HuH-7.5 (cell line): ENCODE measurements around the gene STOML2.

ENCODE experiments used
- DNase-seq: peaks from one replicate; pipeline ENCODE4 v3.0.0; 2011; ENCODE audit warnings: low spot score

STOML2 gene

DNA sequence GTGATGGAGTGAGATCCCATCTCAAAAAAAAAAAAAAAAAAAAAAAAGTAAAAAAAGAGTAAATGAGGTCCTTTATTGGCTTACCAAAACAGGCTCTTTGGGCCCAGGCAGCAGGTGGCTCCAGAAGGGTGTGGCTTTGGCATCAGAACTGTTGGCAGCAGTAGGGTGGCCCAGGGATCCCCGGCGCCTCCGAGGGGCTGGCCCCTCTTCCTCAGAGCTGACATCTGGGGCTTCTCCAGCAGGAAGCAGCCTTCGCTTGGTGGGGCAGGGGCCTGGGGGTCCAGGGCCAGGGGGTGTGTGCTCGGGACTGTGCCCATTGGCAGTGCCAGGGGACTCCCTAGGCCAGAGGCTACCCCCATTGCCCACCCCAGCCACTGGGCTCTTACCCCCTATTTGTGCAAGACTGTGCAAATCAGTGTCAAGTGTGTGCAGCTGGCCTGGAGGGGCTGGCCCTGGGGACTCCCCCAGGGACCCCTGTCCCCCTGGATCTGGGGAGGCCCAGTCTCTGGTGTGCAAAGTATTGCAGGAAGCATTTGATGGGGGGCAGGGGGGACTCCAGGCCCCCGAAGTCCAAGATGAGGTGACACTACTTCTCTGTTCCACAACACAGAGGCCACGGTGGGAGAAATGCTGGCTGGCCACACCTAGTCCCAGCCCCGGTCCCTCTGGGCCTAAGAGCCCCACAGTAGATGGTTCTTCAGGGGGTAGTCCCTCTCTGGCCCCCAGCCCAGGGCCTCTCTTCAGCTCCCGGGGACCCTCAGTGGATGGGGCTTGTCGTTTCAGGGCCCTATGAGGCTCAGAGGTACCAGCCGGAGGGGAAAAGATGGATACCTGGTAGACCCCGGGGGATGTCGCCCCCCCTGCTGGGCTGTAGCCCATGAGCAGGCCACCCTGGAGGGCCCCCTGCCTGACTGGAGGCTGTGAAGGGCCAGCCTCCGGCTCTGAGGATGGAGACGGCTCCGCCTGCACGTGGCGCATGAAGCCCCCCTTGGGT lies 4.7 kb upstream of the STOML2 start:
- DNase-seq: no peak

DNA sequence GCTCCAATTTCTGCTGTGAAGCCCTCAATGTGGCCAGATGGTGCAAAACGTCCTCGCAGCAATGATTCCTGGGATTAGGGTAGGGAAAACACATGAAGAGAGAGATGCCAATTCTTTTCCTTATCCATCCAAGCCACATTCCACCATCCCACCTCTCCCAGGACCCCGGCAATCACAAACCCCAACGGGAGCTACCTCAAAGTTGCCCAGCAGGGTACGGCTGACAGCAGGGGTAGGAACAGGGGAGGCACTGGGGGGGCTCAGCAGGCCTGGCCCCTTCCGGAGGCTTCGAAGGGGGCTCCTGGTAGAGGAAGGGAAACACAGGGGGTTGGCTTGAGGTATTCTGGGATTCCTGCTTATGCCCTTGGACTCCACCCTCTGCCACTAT lies 3.4 kb upstream of the STOML2 start:
- no peak for DNase-seq

DNA sequence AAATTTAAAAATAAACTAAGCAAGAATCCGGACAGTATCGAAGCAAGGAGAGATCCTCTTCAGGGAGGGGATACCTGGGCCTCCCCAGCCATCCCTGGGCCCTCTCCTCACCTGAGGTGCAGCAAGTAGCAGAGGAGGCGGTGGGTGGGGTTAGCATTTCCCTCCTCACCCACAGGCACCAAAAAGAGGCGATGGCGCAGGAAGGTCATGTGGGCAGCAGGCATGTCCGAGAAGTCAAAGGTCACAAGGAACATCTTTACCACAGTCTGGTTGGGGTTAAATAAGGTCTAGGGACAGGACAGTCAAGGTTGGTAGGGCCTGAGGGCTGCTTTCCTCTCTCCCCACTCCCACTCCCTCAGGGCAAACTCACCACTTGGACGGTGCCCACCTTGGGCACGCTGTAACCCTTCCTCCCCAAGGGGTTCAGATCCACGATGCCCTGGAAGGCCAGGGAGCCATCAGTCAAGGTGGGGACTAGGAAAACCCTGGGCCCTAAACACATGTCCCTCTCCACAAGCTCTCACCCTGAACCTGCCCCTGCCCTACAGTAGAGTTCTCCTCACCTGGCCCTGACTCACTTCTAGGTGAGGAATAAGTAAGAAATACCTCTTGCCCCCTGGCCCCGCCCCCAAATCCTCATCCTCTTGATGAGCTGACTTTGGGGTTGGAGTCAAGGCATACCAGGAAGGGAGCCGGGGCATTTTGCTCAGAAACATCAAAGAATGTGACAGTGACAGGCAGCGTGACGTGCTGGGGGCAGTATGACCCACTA lies 2.8 kb upstream of the STOML2 start:
- no peak for DNase-seq

DNA sequence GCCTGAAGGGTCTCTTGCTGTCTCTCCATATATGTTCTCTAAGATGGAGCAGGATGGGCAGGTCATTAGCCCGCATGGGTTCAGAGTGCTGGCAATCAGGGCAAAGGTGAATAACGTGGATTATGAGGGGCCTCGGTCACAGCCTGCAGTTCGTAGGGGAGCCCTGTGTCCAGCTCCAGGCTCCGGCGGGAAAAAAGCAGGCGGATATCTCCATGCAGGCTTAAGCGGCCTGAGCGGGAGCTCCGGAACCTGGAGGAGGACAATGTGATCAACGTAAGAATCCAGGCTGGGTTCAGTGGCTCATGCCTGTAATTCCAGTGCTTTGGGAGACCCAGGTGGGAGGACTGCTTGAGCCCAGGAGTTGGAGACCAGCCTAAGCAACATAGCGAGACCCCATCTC lies 2.2 kb upstream of the STOML2 start:
- no peak for DNase-seq

DNA sequence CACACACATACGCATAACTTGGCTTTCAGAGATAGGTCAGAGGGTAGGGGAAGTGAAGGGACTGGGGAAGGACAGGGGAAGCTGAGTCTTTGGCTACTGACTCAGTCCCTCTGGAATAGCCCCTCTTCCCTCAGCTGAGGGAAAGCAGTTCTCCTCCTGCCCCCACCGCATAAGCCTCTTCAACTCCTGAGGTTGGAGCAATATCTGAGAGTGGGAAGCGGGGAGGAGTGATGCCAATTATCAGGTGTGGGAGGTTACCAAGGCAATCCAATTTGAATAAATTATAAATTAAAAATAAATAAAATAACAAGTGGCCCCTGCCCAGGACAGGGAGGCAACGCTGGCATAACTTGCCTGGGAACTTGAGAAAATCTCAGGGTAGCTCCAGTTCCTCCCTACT lies 1.7 kb upstream of the STOML2 start:
- DNase-seq: no peak

DNA sequence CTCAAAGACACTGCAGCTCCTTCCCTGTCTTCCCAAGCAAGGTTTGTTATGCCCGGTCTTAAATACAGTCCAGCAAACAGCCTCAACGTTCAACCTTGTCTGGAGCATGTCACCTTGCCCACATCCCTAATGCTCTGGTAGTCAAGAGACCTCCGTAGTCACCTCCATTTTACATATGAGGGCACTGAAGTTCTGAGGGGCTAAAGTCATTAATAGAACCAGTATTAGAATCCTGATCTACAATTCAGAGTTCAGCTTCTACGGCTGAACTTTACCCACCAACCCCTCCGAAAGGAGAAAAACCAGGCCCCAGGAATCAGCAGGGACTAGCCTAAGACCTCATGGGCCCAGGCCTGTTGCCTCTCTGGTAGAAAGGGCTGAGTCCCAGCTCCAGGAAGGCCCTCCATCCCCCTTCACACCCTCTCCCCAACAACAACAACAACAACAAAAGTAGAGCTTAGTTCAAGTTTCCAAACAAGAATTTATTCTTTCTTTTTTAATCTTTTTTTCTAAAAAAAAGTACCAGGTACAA lies 795 bp upstream of the STOML2 start:
- DNase-seq: no peak

DNA sequence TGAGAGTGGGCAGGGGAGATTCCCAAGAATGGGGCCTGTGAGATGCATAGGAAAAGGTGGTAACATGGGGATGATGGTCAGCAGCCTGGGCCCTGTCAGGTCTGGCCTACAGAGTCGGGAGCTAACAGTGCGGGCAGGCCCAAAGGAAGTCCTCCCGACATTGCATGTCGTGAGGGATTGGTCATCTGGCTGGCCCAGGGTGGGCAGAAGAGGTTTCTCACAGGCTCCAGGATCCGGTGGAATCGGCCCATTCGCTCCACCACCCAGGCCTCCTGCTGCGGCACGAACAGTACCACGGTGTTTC lies 514 bp downstream of the STOML2 start:
- no peak for DNase-seq

DNA sequence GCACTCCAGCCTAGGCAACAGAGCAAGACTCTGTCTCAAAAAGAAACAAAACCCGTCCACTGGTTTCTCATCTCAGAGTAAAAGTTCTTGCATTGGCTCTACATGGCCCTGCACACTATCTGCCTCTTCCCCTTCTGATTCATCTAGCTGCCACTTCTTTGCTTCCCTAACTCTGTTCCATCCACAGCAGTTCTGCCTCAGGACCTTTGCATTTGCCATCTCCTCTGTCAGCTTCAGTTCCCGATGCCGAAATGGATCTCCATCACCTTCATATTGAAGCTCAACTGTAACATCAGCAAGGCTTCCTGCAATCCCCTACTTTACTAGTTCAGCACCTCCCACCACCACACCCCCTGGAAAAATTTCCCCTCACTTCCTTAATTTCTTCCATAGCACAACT lies 5.4 kb downstream of the STOML2 start:
- no peak for DNase-seq

DNA sequence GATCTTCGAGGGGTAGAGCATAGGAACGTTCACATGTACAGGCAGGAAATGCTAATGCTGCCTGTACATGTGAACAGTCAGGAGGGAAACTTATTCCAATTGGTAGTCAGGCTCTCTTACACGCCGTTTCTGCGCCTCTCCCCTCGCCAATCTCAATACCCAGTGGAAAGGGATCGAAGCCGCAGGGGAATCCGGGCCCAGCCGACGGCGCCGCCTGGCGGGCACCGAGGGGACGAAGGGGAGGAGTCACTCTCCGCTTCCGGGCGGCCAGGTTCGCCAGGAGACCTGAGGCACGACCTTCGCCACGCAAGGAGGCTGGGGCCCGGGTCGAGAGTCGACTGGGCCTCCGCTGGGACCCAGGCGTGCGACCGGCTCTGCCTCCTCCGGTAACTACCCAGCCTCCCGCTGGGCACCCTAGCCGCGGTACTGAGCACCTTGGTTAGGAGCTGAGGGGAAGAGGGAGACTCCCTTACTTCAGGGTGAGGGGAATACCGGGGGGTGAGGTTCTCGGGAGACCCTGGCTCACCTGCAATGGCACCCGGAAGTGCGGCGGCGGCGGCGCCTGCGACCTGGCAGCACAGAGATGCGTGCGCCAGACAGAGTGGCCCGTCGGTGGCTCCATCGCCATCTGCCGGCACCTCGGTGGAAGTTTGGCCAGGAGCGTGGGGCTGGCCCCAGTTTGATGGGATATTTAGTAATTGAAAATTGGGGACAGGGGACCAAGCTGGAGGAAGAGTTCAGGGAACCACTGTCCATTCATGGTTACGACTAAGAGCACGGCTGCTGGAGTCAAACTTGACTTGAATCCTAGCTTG lies 6.7 kb downstream of the STOML2 start, which contains the start of gene PIGO:
Gene PIGO (minus strand): TSS at position 557 of the 815 bp plus-strand sequence. CDS start 1,026 bp downstream, outside the sequence.
- DNase-seq: peak; percentile 89

DNA sequence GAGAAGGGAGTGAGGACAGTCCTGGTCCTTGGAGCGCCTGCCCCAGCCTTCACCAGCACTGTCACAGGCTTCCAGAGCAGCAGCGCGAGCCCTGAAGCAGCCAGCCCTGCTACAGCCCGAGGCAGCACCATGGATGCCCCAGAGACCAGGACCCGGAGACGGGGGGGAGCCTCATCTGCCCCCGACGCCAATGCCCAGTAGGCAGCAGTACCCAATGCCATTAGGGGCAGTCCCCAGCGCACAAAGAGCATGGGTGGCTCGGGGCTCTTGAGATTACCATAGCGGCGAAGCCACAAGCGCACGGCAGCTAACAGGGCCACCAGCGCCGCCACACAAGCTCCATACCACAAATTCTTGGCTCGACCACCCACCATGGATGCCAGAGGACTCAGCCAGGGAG lies 11.4 kb downstream of the STOML2 start:
- no peak for DNase-seq

DNA sequence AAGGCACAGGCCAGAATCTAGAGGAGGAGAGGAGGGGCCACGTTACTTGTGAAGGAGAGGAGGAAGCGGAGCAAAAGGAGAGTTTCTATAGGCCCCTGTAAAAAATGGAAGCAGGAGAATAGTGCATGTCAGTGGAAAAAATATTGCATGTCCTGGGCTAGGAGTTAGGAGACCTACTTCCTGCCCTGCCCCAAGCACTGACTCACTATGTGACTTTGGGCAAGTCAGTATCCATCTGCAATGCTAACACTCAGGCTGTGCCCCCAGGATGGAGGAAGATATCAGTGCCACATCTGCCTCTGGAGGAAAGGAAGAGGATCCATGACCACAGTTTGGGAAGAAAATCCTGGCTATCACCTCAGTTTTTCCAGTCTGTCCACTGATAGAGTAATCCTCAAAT lies 13.5 kb downstream of the STOML2 start:
- no peak for DNase-seq

DNA sequence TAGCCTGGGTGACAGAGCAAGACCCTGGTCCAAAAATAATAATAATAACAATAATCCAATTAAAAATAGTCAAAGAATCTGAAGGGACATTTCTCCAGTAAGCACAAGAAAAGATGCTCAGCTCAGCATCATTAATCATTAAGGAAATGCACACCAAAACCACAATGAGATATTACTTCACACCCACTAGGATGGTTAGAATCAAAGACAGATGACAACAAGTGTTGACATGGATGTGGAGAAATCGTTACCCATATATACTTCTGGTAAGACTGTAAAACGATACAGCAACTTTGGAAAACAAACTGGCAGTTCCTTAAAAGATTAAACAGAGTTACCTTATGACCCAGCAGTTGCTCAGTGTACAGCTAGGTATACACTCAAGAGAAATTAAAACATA lies 17.9 kb downstream of the STOML2 start:
- DNase-seq: no peak

DNA sequence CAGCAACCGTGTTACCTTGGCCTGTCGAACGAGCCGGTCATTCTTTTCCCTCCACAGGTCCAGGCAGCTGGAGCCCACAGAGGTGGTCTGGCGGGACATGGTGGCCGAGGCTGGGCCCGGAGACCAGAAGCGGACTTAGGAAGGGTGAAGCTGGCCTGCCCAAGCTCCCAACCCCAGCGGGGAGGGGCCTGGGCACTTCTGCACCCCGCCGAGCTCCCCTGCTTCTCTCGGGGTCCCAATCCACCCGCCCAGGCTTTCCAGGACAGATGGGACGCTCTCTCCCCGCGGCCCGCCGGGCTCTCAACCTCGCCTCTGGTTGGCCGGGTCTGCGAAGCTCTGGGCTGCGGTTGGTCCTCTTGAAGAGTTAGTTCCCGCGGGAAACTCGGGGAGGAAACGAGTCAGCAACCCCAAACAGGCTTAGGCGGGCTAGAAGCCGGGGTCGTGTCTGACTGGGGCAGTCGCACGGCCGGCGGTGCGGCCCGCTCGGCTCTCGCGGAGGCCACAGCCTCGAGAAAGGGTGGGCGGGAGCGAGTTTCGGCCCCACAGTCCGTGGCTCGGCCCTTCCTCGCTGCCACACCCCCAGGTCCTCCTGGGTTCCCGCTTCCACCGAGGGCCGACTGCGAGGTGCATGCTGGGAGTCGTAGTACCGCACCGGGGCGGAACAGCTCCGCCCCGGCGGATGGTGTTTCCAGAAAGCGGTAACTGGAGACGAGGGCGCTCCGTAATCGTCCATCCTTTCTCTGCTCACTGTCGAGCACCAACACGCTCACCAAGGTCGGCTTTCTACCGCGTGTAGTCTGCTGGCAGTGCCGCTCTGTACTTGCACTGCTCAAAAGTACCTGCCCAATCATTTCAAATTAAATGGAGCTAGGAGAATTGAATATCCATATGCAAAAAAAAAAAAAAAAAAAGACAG lies 23.2 kb downstream of the STOML2 start, which contains the start of gene FANCG:
Gene FANCG (minus strand): TSS at position 517 of the 916 bp plus-strand sequence. CDS start 418 bp downstream, at position 99.
- peak; percentile 89 for DNase-seq

DNA sequence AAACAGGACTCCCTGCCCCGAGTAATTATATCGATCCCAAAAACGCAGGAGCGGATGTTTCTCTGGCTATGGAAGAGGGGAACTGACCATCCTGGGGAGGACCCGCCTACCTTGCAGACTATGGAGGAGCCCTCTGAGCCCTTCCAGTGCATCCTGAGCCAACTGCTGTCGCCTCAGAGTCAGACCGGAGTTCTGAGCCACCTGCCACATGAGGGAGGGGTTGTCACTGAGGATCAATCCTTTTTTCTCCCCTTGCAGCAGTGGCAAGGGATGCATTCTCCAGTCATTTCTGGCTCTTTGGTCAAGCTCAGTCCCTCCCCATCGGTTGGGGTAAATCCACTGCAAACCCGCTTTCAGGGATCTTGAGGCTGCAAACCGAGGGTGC lies 23.9 kb downstream of the STOML2 start:
- peak; percentile 30 for DNase-seq

DNA sequence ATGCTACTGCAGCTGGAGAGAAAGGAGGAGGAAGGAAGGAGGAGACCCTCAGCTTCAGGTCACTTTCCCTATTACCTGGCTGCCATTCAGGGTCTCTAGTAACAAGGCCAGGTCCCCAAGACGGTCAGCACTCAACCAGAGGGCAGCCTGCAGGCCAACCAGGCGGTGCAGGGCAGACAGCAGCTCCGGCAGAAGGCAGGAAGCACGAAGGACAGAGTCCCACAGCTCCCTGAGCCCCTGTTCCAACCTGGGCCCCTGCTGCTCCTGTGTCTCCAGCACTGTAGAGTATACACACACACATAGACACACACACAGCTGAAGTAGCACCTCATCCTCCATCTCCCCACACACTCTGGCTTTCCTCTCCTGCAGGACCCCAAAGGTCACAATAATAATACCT lies 24.9 kb downstream of the STOML2 start:
- no peak for DNase-seq

DNA sequence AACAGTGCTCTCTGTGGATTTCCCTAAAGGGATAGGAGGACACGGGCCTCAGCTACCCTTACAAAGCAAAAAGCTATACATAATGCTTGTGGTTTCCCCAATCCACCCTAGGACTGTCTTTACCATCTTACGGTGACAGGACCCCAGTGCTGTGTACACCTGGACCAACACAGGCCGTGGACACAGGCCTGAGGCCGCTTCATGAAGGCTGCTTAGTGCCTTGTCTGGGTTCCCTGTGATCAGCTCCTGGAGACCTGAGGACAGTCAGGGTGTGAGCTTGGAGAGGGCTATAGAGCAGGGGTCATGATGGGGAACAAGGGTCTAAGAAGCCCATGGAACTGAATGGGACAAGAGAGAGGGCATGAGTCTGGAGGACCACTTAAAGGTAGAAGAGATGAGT lies 26.1 kb downstream of the STOML2 start:
- DNase-seq: no peak

DNA sequence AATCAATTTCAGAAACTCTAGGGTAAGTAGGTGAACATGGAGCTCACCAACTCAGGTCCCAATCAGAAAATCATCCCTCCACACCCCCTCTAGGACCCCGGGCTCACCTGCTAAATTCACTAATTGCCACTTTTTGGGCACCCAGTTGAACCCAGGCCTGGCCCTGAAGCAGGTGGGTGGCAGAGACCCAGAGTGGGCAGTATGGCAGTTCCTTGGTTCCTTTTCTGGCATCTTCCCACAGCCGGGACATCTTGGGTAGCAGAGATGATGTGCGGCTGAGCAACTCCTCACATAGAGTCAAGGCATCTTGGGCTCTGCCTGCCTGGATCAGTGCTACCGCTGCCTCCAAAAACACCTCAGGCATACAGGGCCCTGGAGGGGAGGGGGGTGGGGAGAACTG lies 27.6 kb downstream of the STOML2 start:
- DNase-seq: no peak

DNA sequence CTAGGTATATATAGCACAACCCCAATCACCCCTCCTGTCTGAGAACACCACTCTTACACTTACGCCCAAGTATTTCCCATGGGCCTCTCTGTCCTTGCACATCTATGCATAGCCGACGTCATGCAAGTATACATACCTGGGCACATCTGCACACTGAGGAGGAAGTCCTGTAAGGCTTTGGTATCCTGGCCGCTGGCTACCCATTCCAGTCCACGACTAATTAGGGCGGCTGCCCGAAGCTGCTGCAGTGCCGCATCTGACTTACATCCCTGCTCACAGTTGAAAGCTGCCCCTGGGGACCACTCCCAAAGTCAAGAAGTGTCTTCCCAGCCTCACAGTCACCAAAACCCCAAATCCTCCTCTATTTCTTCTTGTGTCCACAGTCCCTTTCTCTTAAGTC lies 28.1 kb downstream of the STOML2 start:
- no peak for DNase-seq

DNA sequence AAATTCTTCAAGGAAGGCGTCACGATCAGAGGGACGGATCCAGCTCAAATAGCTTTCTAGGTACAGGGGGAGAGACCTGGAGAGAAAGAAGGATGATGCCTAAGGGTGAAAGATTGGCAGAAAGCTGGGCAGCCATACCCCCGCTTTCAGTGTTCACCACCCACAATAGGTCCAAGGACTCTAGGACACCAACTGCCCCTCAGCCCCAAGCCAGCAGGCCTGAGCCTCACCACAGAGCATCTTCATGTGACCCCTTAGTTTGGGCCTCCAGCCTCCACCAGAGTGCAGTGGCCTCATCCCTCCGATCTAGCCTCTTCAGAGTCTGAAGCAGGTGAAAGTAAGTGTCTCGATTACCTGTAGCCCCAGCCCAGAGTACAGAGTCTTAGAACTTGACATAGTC lies 28.8 kb downstream of the STOML2 start:
- DNase-seq: no peak

DNA sequence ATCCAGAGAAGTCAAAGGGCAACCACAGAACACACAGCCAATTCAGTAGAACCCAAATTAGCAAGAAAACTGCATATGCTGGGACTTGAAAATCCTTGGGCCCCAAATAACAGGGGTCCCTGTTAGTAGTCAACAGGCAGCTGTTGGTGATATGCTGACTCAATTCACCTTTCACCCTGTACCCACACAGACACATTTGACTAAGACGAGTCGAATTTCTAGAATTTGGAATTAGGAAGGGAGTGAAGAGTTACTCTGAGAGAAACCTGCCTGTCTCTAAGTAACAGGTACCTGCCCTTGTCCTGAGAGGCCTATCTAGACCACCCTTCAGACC lies 29.7 kb downstream of the STOML2 start:
- no peak for DNase-seq
